ENCODE data around the gene TNK1.

Gene TNK1

DNA sequence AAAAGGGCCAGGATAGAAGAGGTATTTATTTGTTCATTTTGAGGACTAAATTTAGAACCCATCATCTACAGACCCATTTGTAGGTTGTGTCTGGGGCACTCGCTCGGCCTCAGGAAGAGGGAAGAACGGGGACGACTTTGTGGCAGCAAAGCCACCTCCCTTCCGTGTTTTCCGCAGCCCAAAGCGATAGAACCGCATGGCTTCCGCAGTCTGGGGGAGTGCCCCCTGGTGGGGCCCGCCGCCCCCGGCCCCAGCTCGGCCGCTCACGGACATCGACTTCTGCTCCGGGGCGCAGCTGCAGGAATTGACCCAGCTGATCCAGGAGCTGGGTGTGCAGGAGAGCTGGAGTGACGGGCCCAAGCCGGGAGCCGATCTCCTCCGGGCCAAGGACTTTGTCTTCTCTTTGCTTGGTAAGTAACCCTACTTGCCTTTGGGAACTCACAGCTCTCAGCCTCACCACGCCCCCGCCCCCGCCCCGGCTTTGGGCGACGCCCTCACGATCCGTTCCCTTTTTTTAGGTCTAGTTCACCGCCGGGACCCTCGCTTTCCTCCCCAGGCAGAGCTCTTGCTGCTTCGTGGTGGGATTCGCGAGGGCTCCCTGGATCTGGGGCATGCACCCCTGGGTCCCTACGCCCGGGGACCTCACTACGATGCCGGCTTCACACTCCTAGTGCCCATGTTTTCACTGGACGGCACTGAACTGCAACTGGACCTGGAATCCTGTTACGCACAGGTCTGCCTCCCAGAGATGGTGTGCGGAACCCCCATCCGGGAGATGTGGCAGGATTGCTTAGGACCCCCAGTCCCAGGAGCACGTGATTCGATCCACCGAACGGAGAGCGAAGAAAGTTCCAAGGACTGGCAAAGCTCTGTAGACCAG is 55.0 kb downstream of the TNK1 start:
- DNase-seq (ENCODE audit: low read depth): no peak
- TF ChIP-seq, protein P1, sequence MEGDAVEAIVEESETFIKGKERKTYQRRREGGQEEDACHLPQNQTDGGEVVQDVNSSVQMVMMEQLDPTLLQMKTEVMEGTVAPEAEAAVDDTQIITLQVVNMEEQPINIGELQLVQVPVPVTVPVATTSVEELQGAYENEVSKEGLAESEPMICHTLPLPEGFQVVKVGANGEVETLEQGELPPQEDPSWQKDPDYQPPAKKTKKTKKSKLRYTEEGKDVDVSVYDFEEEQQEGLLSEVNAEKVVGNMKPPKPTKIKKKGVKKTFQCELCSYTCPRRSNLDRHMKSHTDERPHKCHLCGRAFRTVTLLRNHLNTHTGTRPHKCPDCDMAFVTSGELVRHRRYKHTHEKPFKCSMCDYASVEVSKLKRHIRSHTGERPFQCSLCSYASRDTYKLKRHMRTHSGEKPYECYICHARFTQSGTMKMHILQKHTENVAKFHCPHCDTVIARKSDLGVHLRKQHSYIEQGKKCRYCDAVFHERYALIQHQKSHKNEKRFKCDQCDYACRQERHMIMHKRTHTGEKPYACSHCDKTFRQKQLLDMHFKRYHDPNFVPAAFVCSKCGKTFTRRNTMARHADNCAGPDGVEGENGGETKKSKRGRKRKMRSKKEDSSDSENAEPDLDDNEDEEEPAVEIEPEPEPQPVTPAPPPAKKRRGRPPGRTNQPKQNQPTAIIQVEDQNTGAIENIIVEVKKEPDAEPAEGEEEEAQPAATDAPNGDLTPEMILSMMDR (IDR thresholded peaks at IDR 0.05; ENCODE audit: control insufficient read depth, extremely low read depth, insufficient read depth): no peak
- H3K4me3 ChIP-seq (ENCODE audit: low read depth, low read length): peak overlapping the region; percentile 60

- H3K4me3 ChIP-seq (ENCODE audit: low read depth, low read length): peak overlapping the region; percentile 60
- TF ChIP-seq, protein P1 (IDR thresholded peaks at IDR 0.05; ENCODE audit: control insufficient read depth, extremely low read depth, insufficient read depth): peak; percentile 81
- DNase-seq (ENCODE audit: low read depth): peak; percentile 41
These were observed 55.9 kb downstream of the TNK1 start for GRCh38 chr17:7436556-7437368.

GRCh38 chr17:7437369-7437863 is 56.5 kb downstream of the TNK1 start:
- H3K4me3 ChIP-seq (ENCODE audit: low read depth, low read length): no peak overlapping the region
- TF ChIP-seq, protein P1 (IDR thresholded peaks at IDR 0.05; ENCODE audit: control insufficient read depth, extremely low read depth, insufficient read depth): no peak
- DNase-seq (ENCODE audit: low read depth): no peak

DNA sequence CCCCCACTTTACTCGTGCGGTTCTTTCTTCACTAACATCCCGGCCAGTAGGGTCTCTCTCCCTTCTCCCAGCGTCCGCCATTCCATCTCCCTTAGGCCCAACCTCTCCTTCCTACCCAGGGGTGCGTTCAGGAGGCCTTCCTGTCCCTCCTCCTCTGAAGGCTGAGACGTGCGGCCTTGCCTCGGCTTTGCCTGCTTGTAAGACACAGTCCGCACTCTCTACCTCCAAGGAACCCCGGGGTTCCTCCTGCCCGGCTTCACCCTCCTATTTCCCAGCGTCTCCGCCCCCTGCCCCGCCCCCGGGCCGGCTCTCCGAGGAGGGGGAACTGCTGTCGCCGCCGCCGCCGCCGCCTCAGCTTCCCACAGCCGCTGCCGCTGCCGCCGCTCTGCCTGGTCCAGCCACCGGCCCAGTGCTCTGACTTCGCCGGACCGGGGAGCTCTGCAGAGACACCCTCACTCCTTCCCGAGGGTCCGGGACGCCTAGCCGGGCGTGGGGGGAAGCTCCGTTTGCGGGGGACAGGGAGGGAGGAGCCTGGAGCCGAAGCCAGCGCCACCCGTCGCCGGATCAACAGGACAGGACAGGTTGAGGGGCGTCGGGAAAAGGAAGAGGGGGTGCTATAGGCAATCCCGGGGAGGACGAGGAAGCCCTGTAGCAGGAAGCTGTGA is 57.2 kb downstream of the TNK1 start:
- no peak overlapping the region for H3K4me3 ChIP-seq (ENCODE audit: low read depth, low read length)
- TF ChIP-seq, protein P1 (IDR thresholded peaks at IDR 0.05; ENCODE audit: control insufficient read depth, extremely low read depth, insufficient read depth): no peak
- no peak for DNase-seq (ENCODE audit: low read depth)

GRCh38 chr17:7438656-7439460 is 58.0 kb downstream of the TNK1 start:
- H3K4me3 ChIP-seq (ENCODE audit: low read depth, low read length): no peak overlapping the region
- TF ChIP-seq, protein P1 (IDR thresholded peaks at IDR 0.05; ENCODE audit: control insufficient read depth, extremely low read depth, insufficient read depth): no peak
- no peak for DNase-seq (ENCODE audit: low read depth)

Measured in LNCaP clone FGC (cell line).